ENCODE data around the gene IL20. TPM values are rescaled to one million over a fixed set of nuclear protein-coding genes. Genes with fewer than 3 reads are reported as not detected.
A peak's percentile ranks its signal among the peaks of the same experiment; 100 is the strongest.

The IL20 gene
- total RNA-seq = not detected in 2 replicates
- long read RNA-seq = 0 reads

DNA sequence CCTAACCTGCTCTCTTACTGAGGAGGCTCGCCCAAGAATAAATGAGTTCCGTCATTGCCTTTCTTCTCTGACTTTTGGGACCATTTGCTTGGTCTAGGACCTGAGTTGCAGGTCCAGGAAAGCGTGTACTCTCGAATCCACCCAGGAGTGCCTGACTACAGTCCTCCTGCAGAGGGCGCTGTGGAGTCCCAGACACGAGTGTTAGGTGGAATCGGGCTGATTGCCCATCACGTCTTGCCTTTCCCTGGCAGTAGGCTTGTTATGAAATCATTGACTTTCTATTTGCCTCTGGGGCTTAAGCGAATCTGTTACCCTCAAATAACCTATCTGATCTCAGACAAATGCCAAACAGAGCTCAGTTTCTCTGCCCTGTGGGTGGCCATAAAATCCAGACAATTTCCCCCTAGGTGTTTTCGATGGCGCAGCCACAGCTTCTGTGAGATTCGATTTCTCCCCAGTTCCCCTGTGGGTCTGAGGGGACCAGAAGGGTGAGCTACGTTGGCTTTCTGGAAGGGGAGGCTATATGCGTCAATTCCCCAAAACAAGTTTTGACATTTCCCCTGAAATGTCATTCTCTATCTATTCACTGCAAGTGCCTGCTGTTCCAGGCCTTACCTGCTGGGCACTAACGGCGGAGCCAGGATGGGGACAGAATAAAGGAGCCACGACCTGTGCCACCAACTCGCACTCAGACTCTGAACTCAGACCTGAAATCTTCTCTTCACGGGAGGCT, at the start of gene IL20:
TSS of gene IL20 (plus strand) at position 685 of the 733 bp plus-strand sequence. CDS start 230 bp downstream, outside the sequence.
- H3K9me3 Mint-ChIP-seq = no peaks in the 10 kb centered on the region
- H3K4me1 Mint-ChIP-seq = no peaks in the 10 kb centered on the region
- H3K4me3 Mint-ChIP-seq = no peak within 1 kb of the TSS
- no peak within 1 kb of the TSS for H3K27ac Mint-ChIP-seq (ENCODE audit: unreplicated experiment)
- peak; percentile 70 for TF ChIP-seq CTCF (conservative IDR thresholded peaks at IDR 0.05)
- DNase-seq (ENCODE audit: low read depth, low spot score) = peak; percentile 61
- H3K36me3 Mint-ChIP-seq (ENCODE audit: low read depth) = no peaks in the 10 kb centered on the region
- peaks cover 80% of the 10 kb centered on the region for H3K27me3 Mint-ChIP-seq (ENCODE audit: low read depth)

DNA sequence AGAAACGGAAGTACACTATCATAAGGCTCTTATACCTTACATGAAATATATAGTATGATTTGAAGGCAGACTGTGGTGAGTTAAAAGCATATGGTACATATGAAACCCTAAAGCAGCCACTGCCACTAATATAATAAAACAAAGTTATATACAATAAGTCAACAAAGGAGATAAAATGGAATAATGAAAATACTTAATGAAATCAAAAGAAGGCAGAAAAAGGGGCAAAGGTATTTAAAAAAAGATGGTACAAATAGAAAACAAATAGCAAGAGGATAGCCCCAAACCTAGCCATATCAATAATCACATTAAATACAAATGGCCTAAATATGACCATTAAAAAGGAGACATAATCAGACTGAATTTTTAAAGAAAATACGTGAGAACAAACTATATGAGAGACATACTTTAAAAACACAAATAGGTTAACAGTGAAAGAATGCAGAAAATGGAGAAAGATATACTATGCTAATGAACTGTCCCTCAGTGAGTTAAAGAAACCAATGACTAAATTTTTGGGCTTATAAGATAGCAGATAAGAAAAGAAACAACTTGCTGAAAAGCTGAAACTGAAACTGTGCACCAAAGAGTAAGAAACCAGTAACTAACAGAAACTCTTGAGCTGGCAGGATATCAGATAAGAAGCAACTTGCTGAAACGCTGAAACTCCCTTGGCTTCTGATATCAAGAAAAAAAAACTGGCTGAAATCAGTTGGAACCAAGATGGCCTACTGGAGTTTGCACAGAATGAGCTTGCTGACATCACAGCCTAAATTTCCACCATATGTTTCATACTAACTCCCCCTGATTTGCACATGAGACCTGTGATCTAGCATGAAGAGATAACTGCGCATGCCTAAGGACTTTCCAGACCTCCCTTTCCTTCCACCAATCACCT, 48.8 kb upstream of the IL20 start:
- Mint-ChIP-seq H3K4me3 (no peak overlapping the region), H3K36me3 (ENCODE audit: low read depth) (peaks cover 2% of the 10 kb centered on the region), H3K27ac (ENCODE audit: unreplicated experiment) (no peak overlapping the region), H3K4me1 (no peaks in the 10 kb centered on the region), H3K9me3 (peaks cover 3% of the 10 kb centered on the region), H3K27me3 (ENCODE audit: low read depth) (no peaks in the 10 kb centered on the region)
- no peak for TF ChIP-seq CTCF (conservative IDR thresholded peaks at IDR 0.05)
- DNase-seq (ENCODE audit: low read depth, low spot score) = no peak

DNA sequence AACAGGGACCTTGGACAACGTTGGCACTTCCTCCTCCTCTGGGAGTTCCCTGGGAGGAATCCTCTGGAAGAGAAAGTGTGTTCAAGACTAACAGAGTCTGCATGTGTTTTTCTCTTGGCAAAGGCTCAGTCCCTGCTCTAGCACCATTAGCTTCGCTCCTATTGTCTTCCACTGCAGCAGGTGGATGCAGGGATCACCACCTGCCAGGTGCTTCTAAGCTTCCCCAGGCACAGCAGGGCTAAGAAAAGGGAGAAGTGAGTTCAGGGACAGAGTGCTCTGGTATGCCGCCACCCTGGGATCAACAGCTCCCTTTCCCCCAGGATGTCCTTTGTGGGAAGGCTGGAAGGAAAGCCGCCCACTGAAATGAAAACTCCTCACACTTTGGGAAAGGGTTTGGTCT, 43.9 kb upstream of the IL20 start:
- Mint-ChIP-seq H3K4me1 (no peaks in the 10 kb centered on the region), H3K36me3 (ENCODE audit: low read depth) (no peaks in the 10 kb centered on the region), H3K27ac (ENCODE audit: unreplicated experiment) (no peak overlapping the region), H3K27me3 (ENCODE audit: low read depth) (no peaks in the 10 kb centered on the region), H3K4me3 (no peak overlapping the region), H3K9me3 (no peaks in the 10 kb centered on the region)
- DNase-seq (ENCODE audit: low read depth, low spot score) = no peak
- TF ChIP-seq CTCF (conservative IDR thresholded peaks at IDR 0.05) = no peak

- H3K4me1 Mint-ChIP-seq = no peaks in the 10 kb centered on the region
- no peaks in the 10 kb centered on the region for H3K9me3 Mint-ChIP-seq
- TF ChIP-seq CTCF (conservative IDR thresholded peaks at IDR 0.05) = no peak
- no peak overlapping the region for H3K27ac Mint-ChIP-seq (ENCODE audit: unreplicated experiment)
- H3K36me3 Mint-ChIP-seq (ENCODE audit: low read depth) = no peaks in the 10 kb centered on the region
- no peak overlapping the region for H3K4me3 Mint-ChIP-seq
- no peaks in the 10 kb centered on the region for H3K27me3 Mint-ChIP-seq (ENCODE audit: low read depth)
- DNase-seq (ENCODE audit: low read depth, low spot score) = no peak
Observed at GRCh38 chr1:206823727-206824126, 41.7 kb upstream of the IL20 start.

GRCh38 chr1:206824331-206824730, 41.1 kb upstream of the IL20 start:
- no peak overlapping the region for H3K27ac Mint-ChIP-seq (ENCODE audit: unreplicated experiment)
- H3K4me3 Mint-ChIP-seq = no peak overlapping the region
- H3K27me3 Mint-ChIP-seq (ENCODE audit: low read depth) = peaks cover 5% of the 10 kb centered on the region
- no peak for DNase-seq (ENCODE audit: low read depth, low spot score)
- TF ChIP-seq CTCF (conservative IDR thresholded peaks at IDR 0.05) = no peak
- no peaks in the 10 kb centered on the region for H3K9me3 Mint-ChIP-seq
- H3K36me3 Mint-ChIP-seq (ENCODE audit: low read depth) = no peaks in the 10 kb centered on the region
- H3K4me1 Mint-ChIP-seq = no peaks in the 10 kb centered on the region

Measured in neural crest cell (in vitro differentiated cells).